ENCODE results near the gene MON1A.
"Not testable (repeated sequence)": the region's sequence is repeated elsewhere in the genome, so short reads cannot be mapped to it uniquely, and the experiment has no call there.

Gene MON1A

GRCh38 chr3:49929291-49930167, at the start of gene MON1A:
Gene MON1A, minus strand, starts transcription at chr3:49929811. Its CDS starts 16,465 bp downstream, at chr3:49913346.
- DNase-seq (ENCODE audit: low read depth in 1 of 2, low spot score in 1 of 2): peak; percentile 70 to 81

GRCh38 chr3:49976942-49977341, 47.3 kb upstream of the MON1A start:
- no peak for DNase-seq (ENCODE audit: low read depth in 1 of 2, low spot score in 1 of 2)

- DNase-seq (ENCODE audit: low read depth in 1 of 2, low spot score in 1 of 2): no peak
Observed at GRCh38 chr3:49972656-49973055, 43.0 kb upstream of the MON1A start.

DNA sequence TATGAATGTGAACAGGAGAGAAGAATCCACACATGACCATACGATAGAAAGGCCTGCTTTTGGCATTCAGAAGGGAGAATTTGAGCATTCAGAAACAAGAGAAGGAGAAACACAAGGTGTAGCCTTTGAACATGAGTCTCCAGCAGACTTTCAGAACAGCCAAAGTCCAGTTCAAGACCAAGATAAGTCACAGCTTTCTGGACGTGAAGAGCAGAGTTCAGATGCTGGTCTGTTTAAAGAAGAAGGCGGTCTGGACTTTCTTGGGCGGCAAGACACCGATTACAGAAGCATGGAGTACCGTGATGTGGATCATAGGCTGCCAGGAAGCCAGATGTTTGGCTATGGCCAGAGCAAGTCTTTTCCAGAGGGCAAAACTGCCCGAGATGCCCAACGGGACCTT, 38.7 kb upstream of the MON1A start:
- no peak for DNase-seq (ENCODE audit: low read depth in 1 of 2, low spot score in 1 of 2)

GRCh38 chr3:49967291-49967690, 37.7 kb upstream of the MON1A start:
- no peak for DNase-seq (ENCODE audit: low read depth in 1 of 2, low spot score in 1 of 2)

GRCh38 chr3:49966233-49966942, 36.8 kb upstream of the MON1A start:
- no peak for DNase-seq (ENCODE audit: low read depth in 1 of 2, low spot score in 1 of 2)

DNA sequence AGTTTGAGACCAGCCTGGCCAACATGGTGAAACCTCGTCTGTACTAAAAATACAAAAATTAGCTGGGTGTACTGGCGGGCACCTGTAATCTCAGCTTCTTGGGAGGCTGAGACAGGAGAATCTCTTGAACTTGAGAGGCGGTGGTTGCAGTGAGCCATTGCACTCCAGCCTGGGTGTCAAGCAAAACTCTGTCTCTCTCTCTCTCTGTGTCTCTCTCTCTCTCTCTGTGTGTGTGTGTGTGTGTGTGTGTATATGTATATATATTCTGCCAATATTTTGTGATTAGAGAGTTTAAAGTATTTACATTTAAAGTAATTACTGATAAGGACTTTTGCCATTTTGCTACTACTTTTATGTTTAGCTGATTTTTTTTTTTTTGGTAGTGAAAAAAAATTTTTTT, 26.0 kb upstream of the MON1A start:
- DNase-seq (ENCODE audit: low read depth in 1 of 2, low spot score in 1 of 2): no peak

- no peak for DNase-seq (ENCODE audit: low read depth in 1 of 2, low spot score in 1 of 2)
Observed at GRCh38 chr3:49952924-49953323, 23.3 kb upstream of the MON1A start.

- no peak for DNase-seq (ENCODE audit: low read depth in 1 of 2, low spot score in 1 of 2)
Observed at GRCh38 chr3:49942651-49943050, 13.0 kb upstream of the MON1A start.

DNA sequence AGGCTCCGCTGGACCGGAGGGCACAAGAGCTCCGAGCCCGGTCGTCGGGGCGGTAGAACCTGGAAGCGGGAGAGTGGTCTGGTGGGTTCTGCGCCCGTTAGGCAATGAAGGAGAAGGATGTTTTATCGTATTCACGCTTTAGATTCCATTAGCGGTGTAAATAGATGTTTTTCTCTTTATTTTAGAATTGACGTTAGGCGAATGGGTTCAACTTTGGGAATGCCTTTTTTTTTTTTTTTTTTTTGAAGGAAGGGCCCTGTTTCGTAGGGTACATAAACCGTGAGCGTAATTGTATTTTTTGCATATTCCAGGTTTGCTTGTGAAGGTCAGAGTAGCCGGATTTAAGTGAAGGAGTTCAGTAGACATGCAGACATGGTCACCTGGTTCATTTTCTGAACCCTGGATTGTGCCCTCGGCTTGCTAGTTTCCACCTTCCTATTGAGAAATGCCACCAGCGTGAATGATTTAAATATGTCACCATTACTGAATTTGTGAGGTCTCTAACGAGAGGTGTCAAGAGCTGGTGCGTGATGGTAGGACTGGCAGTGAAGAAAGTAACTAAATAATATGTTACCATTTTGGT, 11.1 kb upstream of the MON1A start:
- DNase-seq (ENCODE audit: low read depth in 1 of 2, low spot score in 1 of 2): no peak

DNA sequence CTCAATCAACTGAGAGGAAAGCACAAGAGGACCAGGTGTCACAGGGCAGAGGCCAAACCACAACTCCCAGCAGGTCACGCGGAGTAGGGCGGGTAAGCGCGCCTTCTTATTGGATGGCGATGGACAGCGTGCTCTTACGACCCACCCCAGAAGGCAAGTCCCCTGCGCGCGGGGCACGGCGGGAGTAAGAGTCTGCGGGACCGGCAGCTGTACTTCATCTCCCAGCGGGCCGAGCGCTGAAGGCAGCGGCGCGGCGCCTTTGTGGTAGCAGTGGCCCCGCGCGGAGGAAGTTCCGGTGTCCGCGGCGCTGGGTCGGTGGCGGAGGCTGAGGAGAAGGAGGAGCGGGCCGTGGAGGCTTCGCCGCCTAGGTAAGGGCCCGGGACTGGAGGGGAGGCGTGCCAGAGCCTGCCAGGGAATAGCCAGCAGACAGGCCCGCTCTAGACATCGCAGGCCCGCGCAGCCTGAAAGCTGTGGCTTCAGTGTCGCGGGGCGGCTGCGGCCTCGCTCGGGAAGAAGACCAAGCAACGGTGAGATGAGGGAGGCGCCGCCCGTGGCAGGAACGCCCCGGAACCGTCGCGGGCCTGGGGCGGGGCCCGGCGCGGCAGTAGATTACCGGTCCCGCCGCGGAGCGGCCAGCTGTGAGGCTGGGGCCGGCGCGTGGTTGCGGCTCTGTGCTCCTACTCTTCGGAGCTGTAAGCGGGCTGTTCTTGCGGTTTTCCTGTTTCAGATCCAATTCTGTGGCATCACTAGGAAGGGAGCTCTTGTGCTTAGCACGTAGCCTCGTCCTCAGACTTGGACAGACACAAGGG, 10.5 kb upstream of the MON1A start, which contains the start of gene RBM6:
RBM6 (plus strand) TSS at position 293 of the 809 bp plus-strand sequence. CDS start 22,492 bp downstream, outside the sequence.
- DNase-seq (ENCODE audit: low read depth in 1 of 2, low spot score in 1 of 2): peak; percentile 85 to 91

DNA sequence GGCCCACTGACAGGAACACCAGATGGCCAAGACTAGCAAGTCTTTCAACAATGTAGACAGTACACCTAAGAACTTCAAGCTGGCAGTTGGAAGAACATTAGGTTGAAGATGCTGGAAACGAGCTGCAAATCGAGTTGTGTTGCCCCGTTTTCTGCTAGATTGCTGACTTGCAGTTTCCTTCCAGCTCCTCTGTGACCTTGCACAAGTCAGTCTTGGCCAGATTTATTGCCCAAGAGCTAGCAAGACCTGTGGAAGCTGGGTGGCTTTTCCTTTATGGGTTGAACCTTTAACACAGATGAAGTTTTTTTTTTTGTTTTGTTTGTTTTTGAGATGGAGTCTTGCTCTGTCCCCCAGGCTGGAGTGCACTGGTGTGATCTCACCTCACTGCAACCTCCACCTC, 7.5 kb upstream of the MON1A start:
- DNase-seq (ENCODE audit: low read depth in 1 of 2, low spot score in 1 of 2): no peak

DNA sequence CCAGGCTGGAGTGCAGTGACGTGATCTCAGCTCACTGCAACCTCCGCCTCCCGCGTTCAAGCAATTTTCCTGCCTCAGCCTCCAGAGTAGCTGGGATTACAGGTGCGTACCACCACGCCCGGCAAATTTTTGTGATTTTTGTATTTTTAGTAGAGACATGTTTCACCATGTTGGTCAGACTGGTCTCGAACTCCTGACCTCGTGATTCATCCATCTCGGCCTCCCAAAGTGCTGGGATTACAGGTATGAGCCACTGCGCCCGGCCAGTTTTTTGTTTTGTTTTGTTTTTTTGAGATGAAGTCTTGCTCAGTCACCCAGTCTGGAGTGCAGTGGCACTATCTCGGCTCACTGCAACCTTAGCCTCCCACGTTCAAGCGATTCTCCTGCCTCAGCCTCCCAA, 2.7 kb upstream of the MON1A start:
- DNase-seq (ENCODE audit: low read depth in 1 of 2, low spot score in 1 of 2): not testable (repeated sequence)

GRCh38 chr3:49930922-49931321, 1.3 kb upstream of the MON1A start:
- no peak for DNase-seq (ENCODE audit: low read depth in 1 of 2, low spot score in 1 of 2)

GRCh38 chr3:49930168-49930690, 618 bp upstream of the MON1A start:
- no peak for DNase-seq (ENCODE audit: low read depth in 1 of 2, low spot score in 1 of 2)

GRCh38 chr3:49928481-49929017, 1.1 kb downstream of the MON1A start:
- no peak for DNase-seq (ENCODE audit: low read depth in 1 of 2, low spot score in 1 of 2)

- DNase-seq (ENCODE audit: low read depth in 1 of 2, low spot score in 1 of 2): no peak
Observed at GRCh38 chr3:49927798-49928197, 1.8 kb downstream of the MON1A start.

DNA sequence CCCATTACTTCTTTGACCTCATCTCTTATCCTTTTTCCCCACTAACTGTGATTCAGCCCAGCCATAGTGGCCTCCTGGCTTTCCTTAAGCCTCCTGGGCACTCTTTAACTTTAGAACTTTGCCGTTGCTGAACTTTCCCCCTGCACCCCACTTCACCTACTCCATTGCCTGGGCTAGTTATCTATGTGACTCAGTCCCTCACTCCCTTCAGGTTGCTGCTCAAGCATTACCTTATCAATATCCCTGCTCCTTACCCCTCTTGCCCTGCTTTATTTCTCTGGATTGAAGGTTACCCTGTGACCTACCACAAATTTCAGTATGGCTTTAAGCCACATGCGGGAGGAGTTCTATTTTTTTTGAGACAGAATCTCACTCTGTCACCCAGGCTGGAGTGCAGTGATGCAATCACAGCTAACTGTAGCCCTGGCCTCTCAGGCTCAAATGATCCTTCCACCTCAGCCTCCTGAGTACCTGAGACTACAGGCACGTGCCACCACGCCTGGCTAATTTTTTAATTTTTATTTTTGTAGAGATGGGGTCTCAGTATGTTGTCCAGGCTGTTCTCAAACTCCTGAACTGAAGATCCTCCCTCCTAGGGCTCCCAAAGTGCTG, 3.4 kb downstream of the MON1A start:
- no peak for DNase-seq (ENCODE audit: low read depth in 1 of 2, low spot score in 1 of 2)

DNA sequence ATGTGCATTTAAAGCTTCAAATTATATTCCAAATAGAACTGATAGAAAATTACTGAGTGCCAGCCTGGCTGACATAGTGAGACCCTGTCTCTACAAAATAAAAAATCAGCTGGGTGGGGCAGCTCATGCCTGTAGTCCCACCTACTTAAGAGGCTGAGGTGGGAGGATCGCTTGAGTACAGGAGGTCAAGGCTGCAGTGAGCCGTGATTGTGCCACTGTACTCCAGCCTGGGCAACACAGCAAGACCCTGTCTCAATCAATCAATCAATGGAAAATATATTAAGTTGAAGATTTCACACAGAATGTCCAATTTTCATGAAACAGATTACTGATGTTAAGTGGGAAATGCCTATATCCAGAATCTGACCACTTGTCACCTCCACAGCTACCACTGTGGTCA, 4.1 kb downstream of the MON1A start:
- DNase-seq (ENCODE audit: low read depth in 1 of 2, low spot score in 1 of 2): no peak

- no peak for DNase-seq (ENCODE audit: low read depth in 1 of 2, low spot score in 1 of 2)
Observed at GRCh38 chr3:49924683-49925082, 4.9 kb downstream of the MON1A start.

All from stimulated activated CD4-positive, alpha-beta T cell treated with anti-CD3 and anti-CD28 coated beads, Interleukin-15, amount 100 ng/mL, for 1 hour (primary cell).